ENCODE measurements around the gene PLXNC1. TPM values are rescaled to one million over a fixed set of nuclear protein-coding genes. Genes with fewer than 3 reads are reported as not detected.

Gene PLXNC1
- total and polyA plus RNA-seq, 2 donors (not counting 1 experiment from before 2014, with no cell fraction given) = 15.1 to 86.9 TPM

- Histone ChIP-seq H3K4me1 (ENCODE audit: control insufficient read depth, extremely low read depth, insufficient read depth, low read length) (no peaks in the 10 kb centered on the region), H3K36me3 (ENCODE audit: control insufficient read depth, insufficient read depth, low read length) (no peaks in the 10 kb centered on the region), H4K20me1 (ENCODE audit: control insufficient read depth, extremely low read depth, insufficient read depth, low read length) (no peaks in the 10 kb centered on the region), H3K9ac (ENCODE audit: insufficient read depth, low read length) (no peak overlapping the region), H3K4me3 (replicated peaks in 1 of 4; ENCODE audit: control extremely low read depth in 1 of 4, insufficient read depth in 1 of 4, low read depth in 3 of 4, low read length in 4 of 4) (no peak overlapping the region), H3K79me2 (ENCODE audit: control insufficient read depth, insufficient read depth, low read length) (no peaks in the 10 kb centered on the region), H3K4me2 (ENCODE audit: extremely low read depth, insufficient read depth, low read length) (no peak overlapping the region), H3K9me3 (ENCODE audit: control insufficient read depth, insufficient read depth, low read depth, low read length) (no peaks in the 10 kb centered on the region), H3K27me3 (ENCODE audit: control insufficient read depth, insufficient read depth, low read length) (peaks cover 6% of the 10 kb centered on the region), H3K27ac (ENCODE audit: insufficient read depth, low read length) (no peak overlapping the region), H2AFZ (ENCODE audit: low read length) (no peak overlapping the region)
- no peak for TF ChIP-seq EZH2 (IDR thresholded peaks at IDR 0.05; ENCODE audit: low read length, missing control alignments)
- TF ChIP-seq, protein P1, sequence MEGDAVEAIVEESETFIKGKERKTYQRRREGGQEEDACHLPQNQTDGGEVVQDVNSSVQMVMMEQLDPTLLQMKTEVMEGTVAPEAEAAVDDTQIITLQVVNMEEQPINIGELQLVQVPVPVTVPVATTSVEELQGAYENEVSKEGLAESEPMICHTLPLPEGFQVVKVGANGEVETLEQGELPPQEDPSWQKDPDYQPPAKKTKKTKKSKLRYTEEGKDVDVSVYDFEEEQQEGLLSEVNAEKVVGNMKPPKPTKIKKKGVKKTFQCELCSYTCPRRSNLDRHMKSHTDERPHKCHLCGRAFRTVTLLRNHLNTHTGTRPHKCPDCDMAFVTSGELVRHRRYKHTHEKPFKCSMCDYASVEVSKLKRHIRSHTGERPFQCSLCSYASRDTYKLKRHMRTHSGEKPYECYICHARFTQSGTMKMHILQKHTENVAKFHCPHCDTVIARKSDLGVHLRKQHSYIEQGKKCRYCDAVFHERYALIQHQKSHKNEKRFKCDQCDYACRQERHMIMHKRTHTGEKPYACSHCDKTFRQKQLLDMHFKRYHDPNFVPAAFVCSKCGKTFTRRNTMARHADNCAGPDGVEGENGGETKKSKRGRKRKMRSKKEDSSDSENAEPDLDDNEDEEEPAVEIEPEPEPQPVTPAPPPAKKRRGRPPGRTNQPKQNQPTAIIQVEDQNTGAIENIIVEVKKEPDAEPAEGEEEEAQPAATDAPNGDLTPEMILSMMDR (conservative IDR thresholded peaks at IDR 0.05 in 1 of 2, IDR thresholded peaks at IDR 0.05 in 1 of 2; ENCODE audit: low read depth in 1 of 2, low read length in 2 of 2) = no peak
- no peak for DNase-seq (ENCODE audit: low read depth in 2 of 2)
Measured at GRCh38 chr12:94235848-94236247, 87.5 kb downstream of the PLXNC1 start.

DNA sequence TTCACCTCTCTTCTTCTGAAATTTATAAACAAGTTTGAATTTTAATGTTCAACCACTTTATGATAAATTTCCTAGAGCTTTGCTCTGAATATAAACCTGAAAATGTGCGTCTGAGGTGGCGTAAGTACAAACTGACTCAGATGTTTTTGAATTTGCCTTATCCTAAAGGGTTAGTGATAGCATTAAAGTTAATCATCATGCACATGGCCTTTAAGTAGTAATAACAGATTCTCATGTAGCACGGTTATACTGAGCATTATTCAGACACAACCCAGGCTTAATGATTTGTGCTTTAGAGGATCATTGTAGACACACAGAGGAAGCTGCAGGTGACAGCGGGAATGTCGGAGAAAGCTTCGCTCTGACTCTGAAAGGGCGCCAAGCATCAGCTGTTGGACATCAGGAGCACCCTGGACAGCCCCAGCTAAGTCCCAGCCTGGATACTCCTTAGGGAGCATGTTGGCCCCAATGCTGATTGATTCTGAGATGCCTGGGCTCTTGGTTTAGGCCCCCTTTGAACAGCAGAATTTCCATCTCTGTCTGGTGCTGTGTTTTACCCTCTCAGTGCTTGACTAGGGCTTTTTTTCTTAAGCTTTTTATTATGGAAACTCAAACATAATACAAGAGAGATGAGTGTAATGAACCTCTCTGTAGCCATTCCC, 91.1 kb downstream of the PLXNC1 start:
- no peaks in the 10 kb centered on the region for H4K20me1 ChIP-seq (ENCODE audit: control insufficient read depth, extremely low read depth, insufficient read depth, low read length)
- no peaks in the 10 kb centered on the region for H3K36me3 ChIP-seq (ENCODE audit: control insufficient read depth, insufficient read depth, low read length)
- peaks cover 6% of the 10 kb centered on the region for H3K27me3 ChIP-seq (ENCODE audit: control insufficient read depth, insufficient read depth, low read length)
- no peaks in the 10 kb centered on the region for H3K79me2 ChIP-seq (ENCODE audit: control insufficient read depth, insufficient read depth, low read length)
- H2AFZ ChIP-seq (ENCODE audit: low read length) = no peak overlapping the region
- no peak overlapping the region for H3K4me3 ChIP-seq (replicated peaks in 1 of 4; ENCODE audit: control extremely low read depth in 1 of 4, insufficient read depth in 1 of 4, low read depth in 3 of 4, low read length in 4 of 4)
- no peak overlapping the region for H3K9ac ChIP-seq (ENCODE audit: insufficient read depth, low read length)
- no peak overlapping the region for H3K4me2 ChIP-seq (ENCODE audit: extremely low read depth, insufficient read depth, low read length)
- no peak overlapping the region for H3K27ac ChIP-seq (ENCODE audit: insufficient read depth, low read length)
- no peaks in the 10 kb centered on the region for H3K9me3 ChIP-seq (ENCODE audit: control insufficient read depth, insufficient read depth, low read depth, low read length)
- no peak for DNase-seq (ENCODE audit: low read depth in 2 of 2)
- TF ChIP-seq, protein P1 (conservative IDR thresholded peaks at IDR 0.05 in 1 of 2, IDR thresholded peaks at IDR 0.05 in 1 of 2; ENCODE audit: low read depth in 1 of 2, low read length in 2 of 2) = no peak
- peak; percentile 55 for TF ChIP-seq EZH2 (IDR thresholded peaks at IDR 0.05; ENCODE audit: low read length, missing control alignments)
- no peaks in the 10 kb centered on the region for H3K4me1 ChIP-seq (ENCODE audit: control insufficient read depth, extremely low read depth, insufficient read depth, low read length)

GRCh38 chr12:94240171-94240570, 91.8 kb downstream of the PLXNC1 start:
- H3K4me1 ChIP-seq (ENCODE audit: control insufficient read depth, extremely low read depth, insufficient read depth, low read length) = no peaks in the 10 kb centered on the region
- no peak for TF ChIP-seq EZH2 (IDR thresholded peaks at IDR 0.05; ENCODE audit: low read length, missing control alignments)
- TF ChIP-seq, protein P1 (conservative IDR thresholded peaks at IDR 0.05 in 1 of 2, IDR thresholded peaks at IDR 0.05 in 1 of 2; ENCODE audit: low read depth in 1 of 2, low read length in 2 of 2) = no peak
- H3K4me3 ChIP-seq (replicated peaks in 1 of 4; ENCODE audit: control extremely low read depth in 1 of 4, insufficient read depth in 1 of 4, low read depth in 3 of 4, low read length in 4 of 4) = no peak overlapping the region
- H3K4me2 ChIP-seq (ENCODE audit: extremely low read depth, insufficient read depth, low read length) = no peak overlapping the region
- H3K36me3 ChIP-seq (ENCODE audit: control insufficient read depth, insufficient read depth, low read length) = no peaks in the 10 kb centered on the region
- H4K20me1 ChIP-seq (ENCODE audit: control insufficient read depth, extremely low read depth, insufficient read depth, low read length) = no peaks in the 10 kb centered on the region
- no peak overlapping the region for H3K27ac ChIP-seq (ENCODE audit: insufficient read depth, low read length)
- no peak for DNase-seq (ENCODE audit: low read depth in 2 of 2)
- H3K9ac ChIP-seq (ENCODE audit: insufficient read depth, low read length) = no peak overlapping the region
- H2AFZ ChIP-seq (ENCODE audit: low read length) = no peak overlapping the region
- no peaks in the 10 kb centered on the region for H3K79me2 ChIP-seq (ENCODE audit: control insufficient read depth, insufficient read depth, low read length)
- peaks cover 6% of the 10 kb centered on the region for H3K27me3 ChIP-seq (ENCODE audit: control insufficient read depth, insufficient read depth, low read length)
- no peaks in the 10 kb centered on the region for H3K9me3 ChIP-seq (ENCODE audit: control insufficient read depth, insufficient read depth, low read depth, low read length)

All from fibroblast of lung (primary cell).